ENCODE results near the gene CEMIP.

CEMIP gene

DNA sequence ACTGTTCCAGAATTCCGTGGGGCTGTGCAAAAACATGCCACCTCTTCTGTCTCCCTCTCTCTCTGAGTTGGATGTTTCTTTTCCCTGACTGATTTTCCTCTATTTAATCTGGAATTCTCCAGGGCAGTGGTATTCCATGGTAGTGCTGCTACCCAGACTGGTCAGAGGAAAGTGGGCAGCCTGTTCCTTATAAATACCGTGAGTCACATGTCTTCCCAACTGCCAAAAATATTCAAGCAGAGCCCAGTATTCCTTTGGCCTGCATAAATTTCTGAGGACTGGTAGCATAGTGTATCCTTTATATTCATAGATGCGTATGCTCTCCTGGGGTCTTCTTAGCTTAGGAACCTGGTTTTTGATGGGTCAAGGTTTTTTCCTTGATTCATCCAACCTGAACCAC is 40.9 kb downstream of the CEMIP start:
- TF ChIP-seq ZNF384 (IDR thresholded peaks at IDR 0.05) (no peak), FOXA1 (IDR thresholded peaks at IDR 0.05) (no peak), SUZ12 (IDR thresholded peaks at IDR 0.05) (no peak), LEF1 (IDR thresholded peaks at IDR 0.05; ENCODE audit: borderline replicate concordance) (no peak), L3MBTL2 (conservative IDR thresholded peaks at IDR 0.05) (no peak), FOXM1 (IDR thresholded peaks at IDR 0.05; ENCODE audit: borderline replicate concordance) (no peak), CTBP1 (IDR thresholded peaks at IDR 0.05; ENCODE audit: borderline replicate concordance) (no peak), TARDBP (IDR thresholded peaks at IDR 0.05) (no peak), FOXK2 (IDR thresholded peaks at IDR 0.05) (no peak), SP1 (IDR thresholded peaks at IDR 0.05) (no peak), HDGF (IDR thresholded peaks at IDR 0.05; ENCODE audit: borderline replicate concordance) (no peak), NFRKB (IDR thresholded peaks at IDR 0.05) (no peak), BHLHE40 (IDR thresholded peaks at IDR 0.05; ENCODE audit: borderline replicate concordance) (no peak), ELF4 (IDR thresholded peaks at IDR 0.05) (no peak), ARNT (IDR thresholded peaks at IDR 0.05) (no peak)
- TF ChIP-seq, protein P1, sequence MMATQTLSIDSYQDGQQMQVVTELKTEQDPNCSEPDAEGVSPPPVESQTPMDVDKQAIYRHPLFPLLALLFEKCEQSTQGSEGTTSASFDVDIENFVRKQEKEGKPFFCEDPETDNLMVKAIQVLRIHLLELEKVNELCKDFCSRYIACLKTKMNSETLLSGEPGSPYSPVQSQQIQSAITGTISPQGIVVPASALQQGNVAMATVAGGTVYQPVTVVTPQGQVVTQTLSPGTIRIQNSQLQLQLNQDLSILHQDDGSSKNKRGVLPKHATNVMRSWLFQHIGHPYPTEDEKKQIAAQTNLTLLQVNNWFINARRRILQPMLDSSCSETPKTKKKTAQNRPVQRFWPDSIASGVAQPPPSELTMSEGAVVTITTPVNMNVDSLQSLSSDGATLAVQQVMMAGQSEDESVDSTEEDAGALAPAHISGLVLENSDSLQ (IDR thresholded peaks at IDR 0.05): no peak
- CTCF ChIA-PET: no interaction called here
- no peak for DNase-seq (ENCODE audit: extremely low spot score)
- POLR2A ChIA-PET: no interaction called here

DNA sequence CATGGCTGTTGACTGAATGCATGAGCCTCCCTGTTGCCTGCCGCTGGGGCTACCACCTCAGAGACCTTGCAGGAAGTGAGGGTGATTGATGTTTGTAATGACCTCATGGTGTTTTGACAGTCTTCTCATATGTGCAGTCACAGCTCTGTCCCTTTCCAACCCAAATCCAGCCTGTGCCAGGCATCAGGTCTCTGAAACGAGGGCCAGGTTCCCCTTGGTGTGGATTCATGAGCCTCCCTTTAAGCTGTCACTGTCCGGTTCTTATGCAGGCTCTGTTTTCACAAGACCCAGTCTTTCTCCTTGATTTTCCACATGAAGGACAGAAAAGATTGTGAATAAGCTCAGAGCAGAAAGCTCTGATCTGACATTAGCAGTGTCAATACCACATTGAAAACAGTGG is 43.1 kb downstream of the CEMIP start:
- no peak for DNase-seq (ENCODE audit: extremely low spot score)
- CTCF ChIA-PET: no interaction called here
- TF ChIP-seq, protein P1 (IDR thresholded peaks at IDR 0.05): no peak
- TF ChIP-seq HDGF (IDR thresholded peaks at IDR 0.05; ENCODE audit: borderline replicate concordance) (no peak), ELF4 (IDR thresholded peaks at IDR 0.05) (no peak), SUZ12 (IDR thresholded peaks at IDR 0.05) (no peak), NFRKB (IDR thresholded peaks at IDR 0.05) (no peak)
- POLR2A ChIA-PET: no interaction called here

DNA sequence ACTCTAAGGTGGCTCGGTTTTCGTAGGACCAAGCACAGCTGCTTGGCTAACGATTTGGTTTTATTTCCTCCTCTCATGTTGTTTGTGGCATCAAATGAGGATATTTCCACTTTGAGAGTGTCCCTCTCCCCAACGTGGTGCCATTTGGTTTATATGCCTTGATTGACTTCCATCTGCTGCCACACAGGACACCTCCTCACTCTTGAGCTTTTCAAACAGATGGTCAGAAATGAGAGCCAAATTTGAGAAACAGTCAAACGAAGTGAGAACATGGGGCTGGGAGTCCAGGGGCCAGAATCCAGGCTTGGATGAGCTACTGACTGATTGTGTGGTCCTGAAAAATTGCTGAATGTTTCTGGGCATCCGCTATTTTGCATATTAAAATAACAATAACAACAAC is 43.5 kb downstream of the CEMIP start:
- no peak for TF ChIP-seq FOXM1 (IDR thresholded peaks at IDR 0.05; ENCODE audit: borderline replicate concordance)
- ChIA-PET POLR2A (no interaction called here), CTCF (no interaction called here)
- DNase-seq (ENCODE audit: extremely low spot score): no peak

DNA sequence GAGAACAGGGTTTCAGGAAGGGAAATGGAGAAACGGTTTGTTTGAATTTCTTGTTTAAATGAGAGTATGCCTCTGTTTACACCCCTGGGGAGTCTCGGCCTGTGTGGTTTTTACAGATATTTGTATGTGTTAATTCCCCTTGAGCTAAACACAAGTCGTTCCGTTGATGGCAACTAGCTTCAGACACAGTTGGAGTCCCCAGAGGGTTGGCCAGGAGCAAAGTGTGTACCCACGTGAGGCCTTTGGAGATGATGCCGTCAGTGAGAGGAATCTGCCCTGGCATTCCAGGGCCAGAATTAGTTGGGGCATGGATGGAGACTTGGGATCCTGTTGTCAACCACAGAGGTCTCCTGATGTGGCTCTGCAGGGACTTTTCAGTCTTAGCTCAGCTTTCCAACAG is 44.0 kb downstream of the CEMIP start:
- TF ChIP-seq BHLHE40 (IDR thresholded peaks at IDR 0.05; ENCODE audit: borderline replicate concordance): no peak
- TF ChIP-seq SP1 (IDR thresholded peaks at IDR 0.05): no peak
- TF ChIP-seq SUZ12 (IDR thresholded peaks at IDR 0.05): no peak
- no peak for TF ChIP-seq ELF4 (IDR thresholded peaks at IDR 0.05)
- no peak for TF ChIP-seq FOXM1 (IDR thresholded peaks at IDR 0.05; ENCODE audit: borderline replicate concordance)
- no peak for TF ChIP-seq FOXA1 (IDR thresholded peaks at IDR 0.05)
- TF ChIP-seq HDGF (IDR thresholded peaks at IDR 0.05; ENCODE audit: borderline replicate concordance): no peak
- no peak for TF ChIP-seq TARDBP (IDR thresholded peaks at IDR 0.05)
- no peak for TF ChIP-seq ZNF384 (IDR thresholded peaks at IDR 0.05)
- TF ChIP-seq FOXK2 (IDR thresholded peaks at IDR 0.05): no peak
- no peak for TF ChIP-seq NFRKB (IDR thresholded peaks at IDR 0.05)
- no peak for TF ChIP-seq CTBP1 (IDR thresholded peaks at IDR 0.05; ENCODE audit: borderline replicate concordance)
- TF ChIP-seq, protein P1 (IDR thresholded peaks at IDR 0.05): no peak
- TF ChIP-seq L3MBTL2 (conservative IDR thresholded peaks at IDR 0.05): no peak
- no peak for TF ChIP-seq LEF1 (IDR thresholded peaks at IDR 0.05; ENCODE audit: borderline replicate concordance)
- no peak for TF ChIP-seq ARNT (IDR thresholded peaks at IDR 0.05)
- DNase-seq (ENCODE audit: extremely low spot score): no peak
- ChIA-PET CTCF (no interaction called here), POLR2A (no interaction called here)

DNA sequence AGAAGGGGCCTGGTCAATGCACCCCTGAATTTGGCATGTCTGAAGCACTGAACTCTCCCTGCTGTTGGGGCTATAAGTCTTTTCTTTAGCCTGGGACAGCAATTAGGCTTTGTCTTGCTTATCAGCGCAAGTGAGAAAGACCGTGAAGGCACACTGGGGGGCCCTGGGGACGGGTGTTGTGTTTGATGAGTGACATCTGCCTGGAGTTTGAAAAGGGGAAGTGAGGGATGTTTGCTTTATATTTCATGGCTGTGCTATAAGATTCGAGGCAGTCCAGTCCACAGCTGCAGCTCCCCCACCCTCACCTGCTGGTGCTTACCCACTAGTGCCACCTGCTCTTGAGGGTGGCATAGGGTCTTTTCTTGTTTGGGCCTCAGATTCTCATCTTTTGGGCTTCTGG is 44.8 kb downstream of the CEMIP start:
- ChIA-PET CTCF (no interaction called here), POLR2A (no interaction called here)
- TF ChIP-seq SP1 (IDR thresholded peaks at IDR 0.05) (no peak), CTBP1 (IDR thresholded peaks at IDR 0.05; ENCODE audit: borderline replicate concordance) (no peak), SUZ12 (IDR thresholded peaks at IDR 0.05) (no peak), FOXK2 (IDR thresholded peaks at IDR 0.05) (no peak), FOXM1 (IDR thresholded peaks at IDR 0.05; ENCODE audit: borderline replicate concordance) (no peak), TARDBP (IDR thresholded peaks at IDR 0.05) (no peak), ELF4 (IDR thresholded peaks at IDR 0.05) (no peak), ZNF384 (IDR thresholded peaks at IDR 0.05) (no peak), FOXA1 (IDR thresholded peaks at IDR 0.05) (no peak), NFRKB (IDR thresholded peaks at IDR 0.05) (no peak), BHLHE40 (IDR thresholded peaks at IDR 0.05; ENCODE audit: borderline replicate concordance) (no peak), L3MBTL2 (conservative IDR thresholded peaks at IDR 0.05) (no peak), LEF1 (IDR thresholded peaks at IDR 0.05; ENCODE audit: borderline replicate concordance) (no peak), HDGF (IDR thresholded peaks at IDR 0.05; ENCODE audit: borderline replicate concordance) (no peak), ARNT (IDR thresholded peaks at IDR 0.05) (no peak)
- TF ChIP-seq, protein P1 (IDR thresholded peaks at IDR 0.05): no peak
- DNase-seq (ENCODE audit: extremely low spot score): no peak

DNA sequence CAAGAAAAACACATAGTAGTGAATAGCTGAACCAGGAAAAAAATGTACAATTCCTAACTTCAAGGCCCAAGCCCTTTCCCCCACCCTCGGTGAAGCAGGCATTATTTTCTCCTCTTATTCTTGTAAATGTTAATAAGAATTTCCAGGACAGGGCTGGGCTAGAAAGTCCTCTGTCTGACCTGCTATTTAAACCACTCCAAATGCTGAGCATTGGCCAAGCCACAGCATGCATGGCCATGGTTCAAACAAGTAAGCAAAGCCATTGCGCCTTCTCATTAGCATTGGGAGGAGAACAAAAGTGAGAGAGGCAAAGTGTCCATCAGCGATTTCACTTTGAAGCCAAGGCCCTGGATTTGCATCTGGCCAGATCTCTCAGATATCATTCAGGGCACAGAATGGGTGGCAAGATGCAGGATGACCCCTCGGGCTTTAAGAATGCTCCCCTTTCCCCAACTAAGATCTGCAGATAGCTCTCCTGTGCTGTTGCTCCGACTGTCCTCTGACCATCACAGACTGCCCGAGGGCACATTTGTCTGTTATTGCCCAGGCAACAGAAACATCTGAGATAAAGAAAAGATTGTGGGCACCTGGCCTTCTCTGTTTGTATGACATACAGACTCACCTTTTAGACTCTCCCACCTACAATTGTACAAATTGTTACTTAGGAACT is 46.3 kb downstream of the CEMIP start:
- TF ChIP-seq CTBP1 (IDR thresholded peaks at IDR 0.05; ENCODE audit: borderline replicate concordance): no peak
- TF ChIP-seq FOXK2 (IDR thresholded peaks at IDR 0.05): no peak
- POLR2A ChIA-PET: no interaction called here
- no peak for DNase-seq (ENCODE audit: extremely low spot score)
- CTCF ChIA-PET: interaction anchor here (0.6 kb wide), 2 partner anchors 56 to 165 kb away, joined by 3 to 9 read pairs; no protein-coding TSS in a partner anchor
